Measurements from ENCODE around the gene IFNAR1. TPM values are rescaled to one million over a fixed set of nuclear protein-coding genes. Genes with fewer than 3 reads are reported as not detected.

Gene IFNAR1
- total and polyA plus RNA-seq, 9 of the 15 experiments (the other 6 are each of a cell fraction or from before 2014, with no cell fraction given): 8.6 to 31.8 (median 14.8) TPM

GRCh38 chr21:33325222-33326067 is 675 bp downstream of the IFNAR1 start (continued):
- TF ChIP-seq, protein P1, sequence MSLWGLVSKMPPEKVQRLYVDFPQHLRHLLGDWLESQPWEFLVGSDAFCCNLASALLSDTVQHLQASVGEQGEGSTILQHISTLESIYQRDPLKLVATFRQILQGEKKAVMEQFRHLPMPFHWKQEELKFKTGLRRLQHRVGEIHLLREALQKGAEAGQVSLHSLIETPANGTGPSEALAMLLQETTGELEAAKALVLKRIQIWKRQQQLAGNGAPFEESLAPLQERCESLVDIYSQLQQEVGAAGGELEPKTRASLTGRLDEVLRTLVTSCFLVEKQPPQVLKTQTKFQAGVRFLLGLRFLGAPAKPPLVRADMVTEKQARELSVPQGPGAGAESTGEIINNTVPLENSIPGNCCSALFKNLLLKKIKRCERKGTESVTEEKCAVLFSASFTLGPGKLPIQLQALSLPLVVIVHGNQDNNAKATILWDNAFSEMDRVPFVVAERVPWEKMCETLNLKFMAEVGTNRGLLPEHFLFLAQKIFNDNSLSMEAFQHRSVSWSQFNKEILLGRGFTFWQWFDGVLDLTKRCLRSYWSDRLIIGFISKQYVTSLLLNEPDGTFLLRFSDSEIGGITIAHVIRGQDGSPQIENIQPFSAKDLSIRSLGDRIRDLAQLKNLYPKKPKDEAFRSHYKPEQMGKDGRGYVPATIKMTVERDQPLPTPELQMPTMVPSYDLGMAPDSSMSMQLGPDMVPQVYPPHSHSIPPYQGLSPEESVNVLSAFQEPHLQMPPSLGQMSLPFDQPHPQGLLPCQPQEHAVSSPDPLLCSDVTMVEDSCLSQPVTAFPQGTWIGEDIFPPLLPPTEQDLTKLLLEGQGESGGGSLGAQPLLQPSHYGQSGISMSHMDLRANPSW (CRISPR knock-in tag; IDR thresholded peaks at IDR 0.05): peak; percentile 70; the same call in 1 of the 2 replicates
- TF ChIP-seq RAD51 (IDR thresholded peaks at IDR 0.05; ENCODE audit: borderline replicate concordance, low read depth): 0 out of 2 replicates have a peak, but pooled peaks have one; percentile 11
- TF ChIP-seq ZNF77 (CRISPR knock-in tag; IDR thresholded peaks at IDR 0.05): no peak
- peak; percentile 60; the same call in 1 of the 2 replicates for TF ChIP-seq ZNF143 (CRISPR knock-in tag; IDR thresholded peaks at IDR 0.05)
- TF ChIP-seq CTBP1 (IDR thresholded peaks at IDR 0.05; ENCODE audit: borderline replicate concordance): no peak; the same call in 1 of the 2 replicates
- TF ChIP-seq MYC (IDR thresholded peaks at IDR 0.05; ENCODE audit: low read depth, low read length): no peak
- peak; percentile 13; the same call in 1 of the 2 replicates for TF ChIP-seq MYC (CRISPR knock-in tag; IDR thresholded peaks at IDR 0.05; ENCODE audit: borderline replicate concordance, low read depth)
- no peak for TF ChIP-seq RFX1 (IDR thresholded peaks at IDR 0.05)
- 0 out of 2 replicates have a peak, but pooled peaks have one; percentile 35 for TF ChIP-seq FOXK1 (CRISPR knock-in tag; IDR thresholded peaks at IDR 0.05; ENCODE audit: borderline replicate concordance)
- TF ChIP-seq, protein P2, sequence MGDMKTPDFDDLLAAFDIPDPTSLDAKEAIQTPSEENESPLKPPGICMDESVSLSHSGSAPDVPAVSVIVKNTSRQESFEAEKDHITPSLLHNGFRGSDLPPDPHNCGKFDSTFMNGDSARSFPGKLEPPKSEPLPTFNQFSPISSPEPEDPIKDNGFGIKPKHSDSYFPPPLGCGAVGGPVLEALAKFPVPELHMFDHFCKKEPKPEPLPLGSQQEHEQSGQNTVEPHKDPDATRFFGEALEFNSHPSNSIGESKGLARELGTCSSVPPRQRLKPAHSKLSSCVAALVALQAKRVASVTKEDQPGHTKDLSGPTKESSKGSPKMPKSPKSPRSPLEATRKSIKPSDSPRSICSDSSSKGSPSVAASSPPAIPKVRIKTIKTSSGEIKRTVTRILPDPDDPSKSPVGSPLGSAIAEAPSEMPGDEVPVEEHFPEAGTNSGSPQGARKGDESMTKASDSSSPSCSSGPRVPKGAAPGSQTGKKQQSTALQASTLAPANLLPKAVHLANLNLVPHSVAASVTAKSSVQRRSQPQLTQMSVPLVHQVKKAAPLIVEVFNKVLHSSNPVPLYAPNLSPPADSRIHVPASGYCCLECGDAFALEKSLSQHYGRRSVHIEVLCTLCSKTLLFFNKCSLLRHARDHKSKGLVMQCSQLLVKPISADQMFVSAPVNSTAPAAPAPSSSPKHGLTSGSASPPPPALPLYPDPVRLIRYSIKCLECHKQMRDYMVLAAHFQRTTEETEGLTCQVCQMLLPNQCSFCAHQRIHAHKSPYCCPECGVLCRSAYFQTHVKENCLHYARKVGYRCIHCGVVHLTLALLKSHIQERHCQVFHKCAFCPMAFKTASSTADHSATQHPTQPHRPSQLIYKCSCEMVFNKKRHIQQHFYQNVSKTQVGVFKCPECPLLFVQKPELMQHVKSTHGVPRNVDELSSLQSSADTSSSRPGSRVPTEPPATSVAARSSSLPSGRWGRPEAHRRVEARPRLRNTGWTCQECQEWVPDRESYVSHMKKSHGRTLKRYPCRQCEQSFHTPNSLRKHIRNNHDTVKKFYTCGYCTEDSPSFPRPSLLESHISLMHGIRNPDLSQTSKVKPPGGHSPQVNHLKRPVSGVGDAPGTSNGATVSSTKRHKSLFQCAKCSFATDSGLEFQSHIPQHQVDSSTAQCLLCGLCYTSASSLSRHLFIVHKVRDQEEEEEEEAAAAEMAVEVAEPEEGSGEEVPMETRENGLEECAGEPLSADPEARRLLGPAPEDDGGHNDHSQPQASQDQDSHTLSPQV (IDR thresholded peaks at IDR 0.05): peak; percentile 26; the same call in 1 of the 2 replicates
- TF ChIP-seq CEBPG (CRISPR knock-in tag; IDR thresholded peaks at IDR 0.05): no peak
- no peak for TF ChIP-seq CEBPG (tag; conservative IDR thresholded peaks at IDR 0.05 in 1 of 2, IDR thresholded peaks at IDR 0.05 in 1 of 2)
- TF ChIP-seq ZNF3 (CRISPR knock-in tag; IDR thresholded peaks at IDR 0.05): no peak
- no peak for TF ChIP-seq CHD4 (IDR thresholded peaks at IDR 0.05; ENCODE audit: insufficient read depth, insufficient replicate concordance, low read depth, low read length, poor library complexity, severe bottlenecking)
- TF ChIP-seq SPI1 (IDR thresholded peaks at IDR 0.05; ENCODE audit: borderline replicate concordance, low read depth, low read length): peak; percentile 80; the same call in 1 of the 2 replicates
- no peak for TF ChIP-seq PURB (CRISPR knock-in tag; IDR thresholded peaks at IDR 0.05; ENCODE audit: low read depth)
- TF ChIP-seq, protein P3, sequence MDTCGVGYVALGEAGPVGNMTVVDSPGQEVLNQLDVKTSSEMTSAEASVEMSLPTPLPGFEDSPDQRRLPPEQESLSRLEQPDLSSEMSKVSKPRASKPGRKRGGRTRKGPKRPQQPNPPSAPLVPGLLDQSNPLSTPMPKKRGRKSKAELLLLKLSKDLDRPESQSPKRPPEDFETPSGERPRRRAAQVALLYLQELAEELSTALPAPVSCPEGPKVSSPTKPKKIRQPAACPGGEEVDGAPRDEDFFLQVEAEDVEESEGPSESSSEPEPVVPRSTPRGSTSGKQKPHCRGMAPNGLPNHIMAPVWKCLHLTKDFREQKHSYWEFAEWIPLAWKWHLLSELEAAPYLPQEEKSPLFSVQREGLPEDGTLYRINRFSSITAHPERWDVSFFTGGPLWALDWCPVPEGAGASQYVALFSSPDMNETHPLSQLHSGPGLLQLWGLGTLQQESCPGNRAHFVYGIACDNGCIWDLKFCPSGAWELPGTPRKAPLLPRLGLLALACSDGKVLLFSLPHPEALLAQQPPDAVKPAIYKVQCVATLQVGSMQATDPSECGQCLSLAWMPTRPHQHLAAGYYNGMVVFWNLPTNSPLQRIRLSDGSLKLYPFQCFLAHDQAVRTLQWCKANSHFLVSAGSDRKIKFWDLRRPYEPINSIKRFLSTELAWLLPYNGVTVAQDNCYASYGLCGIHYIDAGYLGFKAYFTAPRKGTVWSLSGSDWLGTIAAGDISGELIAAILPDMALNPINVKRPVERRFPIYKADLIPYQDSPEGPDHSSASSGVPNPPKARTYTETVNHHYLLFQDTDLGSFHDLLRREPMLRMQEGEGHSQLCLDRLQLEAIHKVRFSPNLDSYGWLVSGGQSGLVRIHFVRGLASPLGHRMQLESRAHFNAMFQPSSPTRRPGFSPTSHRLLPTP (IDR thresholded peaks at IDR 0.05; ENCODE audit: borderline replicate concordance, extremely low read depth, insufficient read length): no peak
